GM10266 (cell line): Measurements from ENCODE around the gene F10.
"Not testable (repeated sequence)": the region's sequence is repeated elsewhere in the genome, so short reads cannot be mapped to it uniquely, and the experiment has no call there.

Source experiments
- DNase-seq: peaks from one replicate; pipeline ENCODE4 v3.0.0; 2012; ENCODE audit errors: extremely low spot score
- TF ChIP-seq, protein P1 (sequence below): IDR thresholded peaks from 2 replicates; pipeline ENCODE4 v1.5.1; 2012; ENCODE audit warnings: mild to moderate bottlenecking, low read depth; ENCODE audit not compliant: control insufficient read depth, insufficient read depth; ENCODE audit errors: missing control alignments

F10 gene

GRCh38 chr13:113105921-113106452 is 16.6 kb upstream of the F10 start:
- TF ChIP-seq, protein P1, sequence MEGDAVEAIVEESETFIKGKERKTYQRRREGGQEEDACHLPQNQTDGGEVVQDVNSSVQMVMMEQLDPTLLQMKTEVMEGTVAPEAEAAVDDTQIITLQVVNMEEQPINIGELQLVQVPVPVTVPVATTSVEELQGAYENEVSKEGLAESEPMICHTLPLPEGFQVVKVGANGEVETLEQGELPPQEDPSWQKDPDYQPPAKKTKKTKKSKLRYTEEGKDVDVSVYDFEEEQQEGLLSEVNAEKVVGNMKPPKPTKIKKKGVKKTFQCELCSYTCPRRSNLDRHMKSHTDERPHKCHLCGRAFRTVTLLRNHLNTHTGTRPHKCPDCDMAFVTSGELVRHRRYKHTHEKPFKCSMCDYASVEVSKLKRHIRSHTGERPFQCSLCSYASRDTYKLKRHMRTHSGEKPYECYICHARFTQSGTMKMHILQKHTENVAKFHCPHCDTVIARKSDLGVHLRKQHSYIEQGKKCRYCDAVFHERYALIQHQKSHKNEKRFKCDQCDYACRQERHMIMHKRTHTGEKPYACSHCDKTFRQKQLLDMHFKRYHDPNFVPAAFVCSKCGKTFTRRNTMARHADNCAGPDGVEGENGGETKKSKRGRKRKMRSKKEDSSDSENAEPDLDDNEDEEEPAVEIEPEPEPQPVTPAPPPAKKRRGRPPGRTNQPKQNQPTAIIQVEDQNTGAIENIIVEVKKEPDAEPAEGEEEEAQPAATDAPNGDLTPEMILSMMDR: no peak

GRCh38 chr13:113106711-113107351 is 15.8 kb upstream of the F10 start:
- TF ChIP-seq, protein P1: no peak
- DNase-seq: no peak

More at GRCh38 chr13:113105921-113106452, 16.6 kb upstream of the F10 start:
- no peak for DNase-seq

DNA sequence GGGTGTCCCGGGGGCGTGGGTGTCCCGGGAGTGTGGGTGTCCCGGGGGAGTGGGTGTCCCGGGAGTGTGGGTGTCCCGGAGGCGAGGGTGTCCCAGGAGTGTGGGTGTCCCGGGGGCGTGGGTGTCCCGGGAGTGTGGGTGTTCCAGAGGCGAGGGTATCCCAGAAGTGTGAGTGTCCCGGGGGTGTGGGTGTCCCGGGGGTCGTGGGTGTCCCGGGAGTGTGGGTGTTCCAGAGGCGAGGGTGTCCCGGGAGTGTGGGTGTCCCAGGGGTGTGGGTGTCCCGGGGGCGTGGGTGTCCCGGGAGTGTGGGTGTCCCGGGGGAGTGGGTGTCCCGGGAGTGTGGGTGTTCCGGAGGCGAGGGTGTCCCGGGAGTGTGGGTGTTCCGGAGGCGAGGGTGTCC is 14.1 kb upstream of the F10 start:
- not testable (repeated sequence) for DNase-seq

GRCh38 chr13:113109151-113110047 is 13.2 kb upstream of the F10 start:
- TF ChIP-seq, protein P1: no peak
- DNase-seq: no peak

GRCh38 chr13:113110048-113110851 is 12.3 kb upstream of the F10 start:
- TF ChIP-seq, protein P1: no peak
- no peak for DNase-seq

- TF ChIP-seq, protein P1: no peak
- DNase-seq: no peak
These were observed 11.7 kb upstream of the F10 start for GRCh38 chr13:113110852-113111315.

GRCh38 chr13:113111821-113112220 is 10.8 kb upstream of the F10 start:
- not testable (repeated sequence) for DNase-seq

GRCh38 chr13:113112475-113112874 is 10.1 kb upstream of the F10 start:
- not testable (repeated sequence) for DNase-seq
